Natural killer cell (primary cell): Measurements from ENCODE around the gene PPT1. TPM values are rescaled to one million over a fixed set of nuclear protein-coding genes. Genes with fewer than 3 reads are reported as not detected.

Experiments used
- ATAC-seq, 3 donors: fragments of 150-1000 bp in 2 of 3; fragments of 200-7000 bp in 1 of 3; cut with Tn5 transposase; 1 replicate in 1 of 3; 2 replicates in 2 of 3; pipeline ENCODE4 v1.10.0; 2021; ENCODE audit warnings: mild to moderate bottlenecking in 2 of 3, moderate library complexity in 2 of 3
- DNase-seq, 2 donors: peaks; one replicate each; pipeline versions ENCODE4 v3.0.0 to v3.0.0-alpha.2; 2013 to 2021; ENCODE audit warnings: mixed read lengths in 1 of 2
- H3K27ac ChIP-seq: one replicate; pipeline ENCODE4 v1.5.1; 2013; ENCODE audit warnings: mild to moderate bottlenecking, low read length
- H3K27me3 ChIP-seq: one replicate; pipeline ENCODE4 v1.6.1; 2013; ENCODE audit warnings: low read length; ENCODE audit not compliant: control insufficient read depth, insufficient read depth
- H3K36me3 ChIP-seq: one replicate; pipeline ENCODE4 v1.6.1; 2013; ENCODE audit warnings: low read length; ENCODE audit not compliant: control insufficient read depth, insufficient read depth
- H3K4me1 ChIP-seq: one replicate; pipeline ENCODE4 v1.6.1; 2013; ENCODE audit warnings: low read length; ENCODE audit not compliant: control insufficient read depth, insufficient read depth
- H3K4me3 ChIP-seq: one replicate; pipeline ENCODE4 v1.5.1; 2013; ENCODE audit warnings: low read length
- H3K9me3 ChIP-seq: one replicate; pipeline ENCODE4 v1.6.1; 2013; ENCODE audit warnings: low read length; ENCODE audit not compliant: control insufficient read depth, insufficient read depth
- H3K27ac Mint-ChIP-seq, 2 donors: one replicate each; pipeline ENCODE4 v1.8.0; 2022; ENCODE audit warnings: mild to moderate bottlenecking in 2 of 2, mixed read lengths in 2 of 2, moderate library complexity in 1 of 2
- H3K27me3 Mint-ChIP-seq, 2 donors: one replicate each; pipeline ENCODE4 v1.8.0; 2022; ENCODE audit warnings: low read depth in 2 of 2, mixed read lengths in 2 of 2
- H3K36me3 Mint-ChIP-seq: one replicate; pipeline ENCODE4 v1.8.0; 2022; ENCODE audit warnings: mixed read lengths
- H3K4me1 Mint-ChIP-seq, 2 donors: one replicate each; pipeline ENCODE4 v1.8.0; 2022; ENCODE audit warnings: mixed read lengths in 2 of 2
- H3K4me3 Mint-ChIP-seq: one replicate; pipeline ENCODE4 v1.8.0; 2022; ENCODE audit warnings: mild to moderate bottlenecking, moderate library complexity, mixed read lengths
- H3K9me3 Mint-ChIP-seq, 2 donors: one replicate each; pipeline ENCODE4 v1.8.0; 2022; ENCODE audit warnings: mixed read lengths in 2 of 2
- CTCF ChIP-seq: fragments of 200-600 bp; IDR thresholded peaks from one replicate; pipeline ENCODE4 v1.8.0; 2022; ENCODE audit warnings: antibody characterized with exemption
- WGBS: methylation state at CpG from one replicate; pipeline ENCODE4 v1.1.7; 2013; ENCODE audit warnings: missing lambda C conversion rate; ENCODE audit not compliant: insufficient coverage; 5-methylcytosine and 5-hydroxymethylcytosine counted together
- intact Hi-C: fragments of 100-400 bp; cut with micrococcal nuclease; formaldehyde crosslinking; loops from one replicate; pipeline ENCODE4 v1.14.2; 2022
- total RNA-seq, 4 donors: library from RNA; stranded (reverse); fragments of 120-200 nt in 1 of 4; gene quantifications; one replicate each; pipeline versions ENCODE4 v1.2.3 to v1.2.4, GENCODE V29; 2013 to 2022

Gene PPT1
- total RNA-seq, 3 donors from 2014 or later (not counting 1 experiment from before 2014, with no cell fraction given) = 24.9 to 34.5 (median 29.9) TPM

GRCh38 chr1:40114400-40114799, 17.3 kb upstream of the PPT1 start:
- peaks cover 8% of the 10 kb centered on the region for H3K36me3 Mint-ChIP-seq
- H3K9me3 Mint-ChIP-seq = peaks cover 4 to 10% of the 10 kb centered on the region in 2 donors
- no peak overlapping the region for H3K4me3 Mint-ChIP-seq
- intact Hi-C loops = no loop called here
- 96% methylated on average over 3 of the region's 3 CpGs for WGBS
- no peak for ATAC-seq
- H3K9me3 ChIP-seq = peaks cover 17% of the 10 kb centered on the region
- no peaks in the 10 kb centered on the region for H3K36me3 ChIP-seq
- no peaks in the 10 kb centered on the region for H3K27me3 ChIP-seq
- H3K4me1 ChIP-seq = no peaks in the 10 kb centered on the region
- H3K27ac Mint-ChIP-seq = no peak overlapping the region
- peaks cover 35 to 55% of the 10 kb centered on the region in 2 donors for H3K27me3 Mint-ChIP-seq
- no peak for DNase-seq
- no peak overlapping the region for H3K27ac ChIP-seq
- no peak overlapping the region for H3K4me3 ChIP-seq
- TF ChIP-seq CTCF = no peak
- H3K4me1 Mint-ChIP-seq = no peaks in the 10 kb centered on the region

- intact Hi-C loops = no loop called here
- H3K4me3 ChIP-seq = no peak overlapping the region
- peaks cover 17% of the 10 kb centered on the region for H3K9me3 ChIP-seq
- H3K4me1 ChIP-seq = no peaks in the 10 kb centered on the region
- Mint-ChIP-seq H3K36me3 (peaks cover 8% of the 10 kb centered on the region), H3K27ac (no peak overlapping the region), H3K4me1 (no peaks in the 10 kb centered on the region), H3K4me3 (no peak overlapping the region), H3K9me3 (peaks cover 4 to 10% of the 10 kb centered on the region in 2 donors), H3K27me3 (peaks cover 30 to 54% of the 10 kb centered on the region in 2 donors)
- no peak overlapping the region for H3K27ac ChIP-seq
- no peak for DNase-seq
- no peak for ATAC-seq
- TF ChIP-seq CTCF = no peak
- H3K27me3 ChIP-seq = no peaks in the 10 kb centered on the region
- no peaks in the 10 kb centered on the region for H3K36me3 ChIP-seq
Observed at GRCh38 chr1:40110389-40110788, 13.3 kb upstream of the PPT1 start.

GRCh38 chr1:40107290-40107959, 10.4 kb upstream of the PPT1 start:
- no peak for DNase-seq
- intact Hi-C loops = no loop called here
- H3K27me3 ChIP-seq = no peaks in the 10 kb centered on the region
- H3K36me3 ChIP-seq = no peaks in the 10 kb centered on the region
- 98% methylated on average over 6 of the region's 6 CpGs for WGBS
- H3K9me3 ChIP-seq = peaks cover 20% of the 10 kb centered on the region
- Mint-ChIP-seq H3K36me3 (peaks cover 13% of the 10 kb centered on the region), H3K4me3 (no peak overlapping the region), H3K27me3 (peaks cover 26 to 49% of the 10 kb centered on the region in 2 donors), H3K4me1 (no peaks in the 10 kb centered on the region), H3K9me3 (peaks cover 4 to 10% of the 10 kb centered on the region in 2 donors), H3K27ac (no peak overlapping the region)
- H3K4me3 ChIP-seq = no peak overlapping the region
- no peak overlapping the region for H3K27ac ChIP-seq
- ATAC-seq = no peak
- no peak for TF ChIP-seq CTCF
- H3K4me1 ChIP-seq = no peaks in the 10 kb centered on the region

- TF ChIP-seq CTCF = no peak
- DNase-seq (no peak), ATAC-seq (no peak)
- peaks cover 0 to 2% of the 10 kb centered on the region in 2 donors for H3K9me3 Mint-ChIP-seq
- no peak overlapping the region for H3K27ac Mint-ChIP-seq
- H3K4me3 Mint-ChIP-seq = no peak overlapping the region
- no peaks in the 10 kb centered on the region for H3K4me1 ChIP-seq
- H3K36me3 ChIP-seq = no peaks in the 10 kb centered on the region
- peaks cover 14 to 37% of the 10 kb centered on the region in 2 donors for H3K27me3 Mint-ChIP-seq
- 100% methylated on average over 1 of the region's 1 CpG for WGBS
- H3K27ac ChIP-seq = no peak overlapping the region
- H3K4me1 Mint-ChIP-seq = no peaks in the 10 kb centered on the region
- peaks cover 11% of the 10 kb centered on the region for H3K36me3 Mint-ChIP-seq
- H3K9me3 ChIP-seq = peaks cover 10% of the 10 kb centered on the region
- H3K4me3 ChIP-seq = no peak overlapping the region
- intact Hi-C loops = no loop called here
- no peaks in the 10 kb centered on the region for H3K27me3 ChIP-seq
Observed at GRCh38 chr1:40105028-40105427, 8.0 kb upstream of the PPT1 start.
